KMS-11 (cell line): ENCODE measurements around the gene COL4A6.

ENCODE experiments used
- H2AFZ ChIP-seq: fragments of 200-600 bp; sonication (generic); 2 replicates; pipeline ENCODE4 v1.6.1; 2016; ENCODE audit warnings: antibody characterized with exemption, mixed run types, low read depth
- H3K27ac ChIP-seq: fragments of 200-600 bp; sonication (generic); 2 replicates; pipeline ENCODE4 v1.6.1; 2016; ENCODE audit warnings: mild to moderate bottlenecking, mixed run types
- H3K27me3 ChIP-seq: fragments of 200-600 bp; sonication (generic); 2 replicates; pipeline ENCODE4 v1.6.1; 2017; ENCODE audit warnings: mild to moderate bottlenecking, low read depth, mixed run types, moderate library complexity; ENCODE audit not compliant: insufficient read depth
- H3K36me3 ChIP-seq: fragments of 200-600 bp; sonication (generic); 2 replicates; pipeline ENCODE4 v1.6.1; 2017; ENCODE audit warnings: mild to moderate bottlenecking, mixed run types; ENCODE audit not compliant: insufficient read depth
- H3K4me1 ChIP-seq: fragments of 200-600 bp; sonication (generic); 2 replicates; pipeline ENCODE4 v1.6.1; 2016; ENCODE audit warnings: mild to moderate bottlenecking, low read depth, mixed run types; ENCODE audit not compliant: poor library complexity, severe bottlenecking
- H3K4me2 ChIP-seq: fragments of 200-600 bp; sonication (generic); 2 replicates; pipeline ENCODE4 v1.7.0; 2016; ENCODE audit warnings: mild to moderate bottlenecking, mixed run types
- H3K4me3 ChIP-seq: fragments of 200-600 bp; sonication (generic); IDR thresholded peaks from 2 replicates; pipeline ENCODE4 v1.6.1; 2017; ENCODE audit warnings: low read depth, low read length, mixed read lengths; ENCODE audit not compliant: insufficient read depth
- H3K79me2 ChIP-seq: fragments of 200-600 bp; sonication (generic); 2 replicates; pipeline ENCODE4 v1.6.1; 2016; ENCODE audit warnings: low read depth, mixed run types; ENCODE audit not compliant: insufficient read depth
- H3K9ac ChIP-seq: fragments of 200-600 bp; sonication (generic); 2 replicates; pipeline ENCODE4 v1.6.1; 2016; ENCODE audit warnings: mild to moderate bottlenecking, mixed run types
- H4K20me1 ChIP-seq: fragments of 200-600 bp; sonication (generic); 2 replicates; pipeline ENCODE4 v1.6.1; 2016; ENCODE audit warnings: mild to moderate bottlenecking, mixed run types; ENCODE audit not compliant: insufficient read depth
- TF ChIP-seq, protein P1 (sequence below): fragments of 200-600 bp; sonication (generic); conservative IDR thresholded peaks from 2 replicates; pipeline ENCODE4 v1.6.1; 2017; ENCODE audit warnings: low read depth, mild to moderate bottlenecking, antibody characterized with exemption, low read length, moderate library complexity, mixed read lengths

Gene COL4A6

DNA sequence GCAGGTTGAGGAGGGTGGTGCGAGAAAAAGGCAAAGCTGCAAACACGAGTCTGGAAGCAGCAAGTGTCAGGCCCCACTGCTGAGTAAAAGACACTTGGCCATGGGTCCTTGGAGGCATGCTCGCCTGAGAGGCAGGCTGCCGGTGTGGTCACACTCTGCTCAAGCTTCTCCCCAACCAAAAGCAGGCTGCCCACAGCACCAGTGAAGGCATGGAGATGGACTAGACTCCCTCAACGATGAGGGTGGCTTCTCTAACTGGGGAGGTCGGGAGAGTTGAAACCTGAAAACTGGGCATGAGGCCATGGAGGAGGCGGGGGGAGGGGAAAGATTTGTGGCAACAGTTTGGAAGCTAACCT, 260.1 kb downstream of the COL4A6 start:
- Histone ChIP-seq H3K4me2 (no peak overlapping the region), H3K4me1 (no peaks in the 10 kb centered on the region), H2AFZ (no peak overlapping the region), H3K27me3 (no peaks in the 10 kb centered on the region), H3K27ac (no peak overlapping the region), H3K4me3 (no peak overlapping the region), H3K9ac (no peak overlapping the region), H3K79me2 (no peaks in the 10 kb centered on the region), H3K36me3 (no peaks in the 10 kb centered on the region), H4K20me1 (no peaks in the 10 kb centered on the region)
- TF ChIP-seq, protein P1, sequence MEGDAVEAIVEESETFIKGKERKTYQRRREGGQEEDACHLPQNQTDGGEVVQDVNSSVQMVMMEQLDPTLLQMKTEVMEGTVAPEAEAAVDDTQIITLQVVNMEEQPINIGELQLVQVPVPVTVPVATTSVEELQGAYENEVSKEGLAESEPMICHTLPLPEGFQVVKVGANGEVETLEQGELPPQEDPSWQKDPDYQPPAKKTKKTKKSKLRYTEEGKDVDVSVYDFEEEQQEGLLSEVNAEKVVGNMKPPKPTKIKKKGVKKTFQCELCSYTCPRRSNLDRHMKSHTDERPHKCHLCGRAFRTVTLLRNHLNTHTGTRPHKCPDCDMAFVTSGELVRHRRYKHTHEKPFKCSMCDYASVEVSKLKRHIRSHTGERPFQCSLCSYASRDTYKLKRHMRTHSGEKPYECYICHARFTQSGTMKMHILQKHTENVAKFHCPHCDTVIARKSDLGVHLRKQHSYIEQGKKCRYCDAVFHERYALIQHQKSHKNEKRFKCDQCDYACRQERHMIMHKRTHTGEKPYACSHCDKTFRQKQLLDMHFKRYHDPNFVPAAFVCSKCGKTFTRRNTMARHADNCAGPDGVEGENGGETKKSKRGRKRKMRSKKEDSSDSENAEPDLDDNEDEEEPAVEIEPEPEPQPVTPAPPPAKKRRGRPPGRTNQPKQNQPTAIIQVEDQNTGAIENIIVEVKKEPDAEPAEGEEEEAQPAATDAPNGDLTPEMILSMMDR: no peak

DNA sequence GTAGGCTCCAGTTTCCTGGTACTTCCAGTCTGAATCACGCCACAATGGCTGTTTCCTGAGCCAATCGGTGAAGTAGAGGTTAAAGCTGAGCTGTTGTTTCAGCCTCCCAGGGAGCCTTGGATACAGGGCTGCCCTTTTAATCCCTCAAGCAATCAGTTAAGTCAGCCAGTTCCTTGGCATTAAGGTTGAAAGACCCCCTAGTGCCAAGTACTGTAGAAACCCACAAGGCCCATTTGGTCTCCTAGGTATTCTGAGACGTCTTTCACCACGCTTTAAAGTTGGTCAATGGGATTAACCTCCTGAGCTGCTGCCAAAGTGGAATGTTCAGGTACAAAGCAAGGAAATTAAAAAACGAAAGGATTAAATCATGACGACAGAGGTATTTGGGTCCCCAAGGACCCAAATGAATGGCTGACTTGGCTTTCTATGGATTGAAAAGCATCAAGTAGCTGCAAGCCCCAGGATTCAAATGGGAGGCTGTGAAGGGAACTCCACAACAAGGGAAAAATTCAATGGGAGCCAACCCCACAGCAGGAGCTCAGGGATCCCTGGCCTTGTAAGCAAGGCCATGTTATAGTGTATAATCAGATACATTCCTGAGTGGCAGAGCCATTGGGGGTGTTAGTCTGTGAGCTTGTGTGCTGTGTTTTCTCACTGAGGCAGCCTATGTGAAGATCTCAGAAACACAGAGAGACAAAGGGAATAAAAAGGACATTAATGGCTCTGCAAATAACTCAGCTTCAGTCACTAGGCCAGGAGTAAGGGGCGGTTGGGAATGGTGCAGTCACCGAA, 260.7 kb downstream of the COL4A6 start:
- Histone ChIP-seq H4K20me1 (no peaks in the 10 kb centered on the region), H3K27me3 (no peaks in the 10 kb centered on the region)

DNA sequence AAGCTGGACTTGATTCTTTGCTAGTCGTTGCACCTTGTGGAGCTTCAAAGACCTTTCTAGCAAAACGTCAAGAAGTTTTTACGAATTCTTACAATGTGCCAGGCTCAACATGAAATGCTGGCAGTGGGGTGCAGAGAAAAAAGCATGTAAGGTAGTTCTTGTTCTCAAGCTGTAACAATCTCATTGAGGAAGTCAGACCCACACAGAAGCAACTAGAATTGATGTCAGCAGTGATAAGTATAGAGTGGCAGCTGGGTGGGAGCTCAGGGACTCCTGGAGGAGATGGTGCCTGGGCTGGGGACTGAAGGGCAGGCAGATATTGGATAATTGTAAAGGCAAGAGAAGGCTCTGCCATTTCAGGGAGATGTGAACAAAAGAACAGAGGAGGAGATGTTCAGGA, 264.3 kb downstream of the COL4A6 start:
- Histone ChIP-seq H3K4me2 (no peak overlapping the region), H3K4me3 (no peak overlapping the region), H2AFZ (no peak overlapping the region), H3K9ac (no peak overlapping the region), H3K4me1 (no peaks in the 10 kb centered on the region), H4K20me1 (no peaks in the 10 kb centered on the region), H3K27ac (no peak overlapping the region), H3K27me3 (no peaks in the 10 kb centered on the region), H3K36me3 (no peaks in the 10 kb centered on the region), H3K79me2 (no peaks in the 10 kb centered on the region)
- TF ChIP-seq, protein P1: no peak

More for the DNA sequence above, 260.7 kb downstream of the COL4A6 start:
- no peak overlapping the region for H3K27ac ChIP-seq
- H3K79me2 ChIP-seq: no peaks in the 10 kb centered on the region
- H3K4me2 ChIP-seq: no peak overlapping the region
- TF ChIP-seq, protein P1: no peak
- no peak overlapping the region for H3K4me3 ChIP-seq
- no peak overlapping the region for H2AFZ ChIP-seq
- H3K36me3 ChIP-seq: no peaks in the 10 kb centered on the region
- H3K4me1 ChIP-seq: no peaks in the 10 kb centered on the region
- H3K9ac ChIP-seq: no peak overlapping the region

DNA sequence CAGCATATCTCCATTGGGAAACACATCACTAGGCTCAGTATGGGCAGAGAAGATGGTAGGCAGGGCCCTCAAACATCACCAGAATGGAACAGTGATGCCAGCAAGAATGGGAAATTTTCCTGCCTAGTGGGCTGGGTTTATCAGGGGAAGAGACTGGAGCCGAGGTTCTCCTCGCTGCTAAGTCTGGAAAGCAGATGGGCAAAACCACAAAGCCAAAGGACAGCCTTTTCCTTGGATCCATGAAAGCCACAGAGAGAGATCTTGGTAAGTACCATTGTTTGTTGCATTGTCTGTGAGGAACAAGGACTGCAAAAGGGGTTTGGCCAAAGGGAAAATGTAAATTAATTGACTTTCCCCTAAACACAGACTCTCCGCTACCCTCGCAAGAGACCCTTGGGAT, 266.6 kb downstream of the COL4A6 start:
- no peaks in the 10 kb centered on the region for H3K27me3 ChIP-seq
- H3K36me3 ChIP-seq: no peaks in the 10 kb centered on the region
- TF ChIP-seq, protein P1: no peak

More for the DNA sequence above, 266.6 kb downstream of the COL4A6 start:
- Histone ChIP-seq H2AFZ (no peak overlapping the region), H3K27ac (no peak overlapping the region), H4K20me1 (no peaks in the 10 kb centered on the region), H3K4me2 (no peak overlapping the region), H3K79me2 (no peaks in the 10 kb centered on the region), H3K9ac (no peak overlapping the region), H3K4me1 (no peaks in the 10 kb centered on the region), H3K4me3 (no peak overlapping the region)
